Measurements from ENCODE around the gene SLC25A19. TPM values are rescaled to one million over a fixed set of nuclear protein-coding genes. Genes with fewer than 3 reads are reported as not detected.
"Not testable (repeated sequence)": the region's sequence is repeated elsewhere in the genome, so short reads cannot be mapped to it uniquely, and the experiment has no call there.

The SLC25A19 gene
- total RNA-seq, 4 donors from 2014 or later = 6.1 to 18.7 (median 14.4) TPM

DNA sequence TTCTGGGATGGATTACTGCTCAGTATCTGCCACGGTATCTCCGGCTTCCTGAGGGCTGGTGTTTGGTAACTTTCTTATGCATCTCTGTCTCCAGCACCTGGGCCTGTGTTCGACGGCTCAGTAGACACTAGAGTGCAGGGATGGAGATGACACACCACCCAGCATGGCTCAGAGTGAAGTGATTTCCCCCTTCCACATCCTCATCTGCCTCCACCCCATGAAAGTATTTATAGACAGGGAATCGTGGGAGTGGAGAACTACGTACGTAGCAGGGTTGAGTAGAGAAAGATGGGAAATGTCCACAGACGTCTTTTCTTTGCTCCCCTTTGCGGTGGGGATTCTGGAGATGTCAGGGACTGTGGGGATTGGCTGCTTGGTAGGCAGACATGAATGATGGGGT, 11.8 kb upstream of the SLC25A19 start:
- no peak for ATAC-seq

GRCh38 chr17:75300280-75300679, 11.0 kb upstream of the SLC25A19 start:
- no peak overlapping the region for H3K4me3 ChIP-seq
- in situ Hi-C loops (cut with MboI; ENCODE audit: low sequenced_read_pairs in 4 of 4) (loop anchor here in 3 of 4 donors (25.0 kb wide), 1 partner anchor 237 kb away; the partner anchor contains the start of gene LLGL2 (in 3 of the 3)), intact Hi-C loops (cut with DNase I; ENCODE audit: low total_unique reads) (no loop called here)
- no peak for ATAC-seq
- no peaks in the 10 kb centered on the region for H3K4me1 ChIP-seq
- TF ChIP-seq CTCF (IDR thresholded peaks at IDR 0.05 in 4 of 5, conservative IDR thresholded peaks at IDR 0.05 in 1 of 5) = no peak
- TF ChIP-seq POLR2A (IDR thresholded peaks at IDR 0.05) = no peak
- no peak overlapping the region for H3K27ac ChIP-seq
- no peaks in the 10 kb centered on the region for H3K9me3 ChIP-seq
- DNase-seq = no peak
- no peaks in the 10 kb centered on the region for H3K27me3 ChIP-seq
- no peaks in the 10 kb centered on the region for H3K36me3 ChIP-seq

More for the DNA sequence above, 11.8 kb upstream of the SLC25A19 start:
- no peak overlapping the region for H3K27ac ChIP-seq
- no peaks in the 10 kb centered on the region for H3K4me1 ChIP-seq
- no peak overlapping the region for H3K4me3 ChIP-seq
- in situ Hi-C loops (cut with MboI; ENCODE audit: low sequenced_read_pairs in 4 of 4) = loop anchor here in 3 of 4 donors (25.0 kb wide), 1 partner anchor 236 kb away; the partner anchor contains the start of gene LLGL2 (in 3 of the 3)
- H3K9me3 ChIP-seq = no peaks in the 10 kb centered on the region
- TF ChIP-seq CTCF (IDR thresholded peaks at IDR 0.05 in 4 of 5, conservative IDR thresholded peaks at IDR 0.05 in 1 of 5) (no peak), POLR2A (IDR thresholded peaks at IDR 0.05) (no peak)
- no peaks in the 10 kb centered on the region for H3K36me3 ChIP-seq
- H3K27me3 ChIP-seq = no peaks in the 10 kb centered on the region
- intact Hi-C loops (cut with DNase I; ENCODE audit: low total_unique reads) = no loop called here
- DNase-seq = no peak

DNA sequence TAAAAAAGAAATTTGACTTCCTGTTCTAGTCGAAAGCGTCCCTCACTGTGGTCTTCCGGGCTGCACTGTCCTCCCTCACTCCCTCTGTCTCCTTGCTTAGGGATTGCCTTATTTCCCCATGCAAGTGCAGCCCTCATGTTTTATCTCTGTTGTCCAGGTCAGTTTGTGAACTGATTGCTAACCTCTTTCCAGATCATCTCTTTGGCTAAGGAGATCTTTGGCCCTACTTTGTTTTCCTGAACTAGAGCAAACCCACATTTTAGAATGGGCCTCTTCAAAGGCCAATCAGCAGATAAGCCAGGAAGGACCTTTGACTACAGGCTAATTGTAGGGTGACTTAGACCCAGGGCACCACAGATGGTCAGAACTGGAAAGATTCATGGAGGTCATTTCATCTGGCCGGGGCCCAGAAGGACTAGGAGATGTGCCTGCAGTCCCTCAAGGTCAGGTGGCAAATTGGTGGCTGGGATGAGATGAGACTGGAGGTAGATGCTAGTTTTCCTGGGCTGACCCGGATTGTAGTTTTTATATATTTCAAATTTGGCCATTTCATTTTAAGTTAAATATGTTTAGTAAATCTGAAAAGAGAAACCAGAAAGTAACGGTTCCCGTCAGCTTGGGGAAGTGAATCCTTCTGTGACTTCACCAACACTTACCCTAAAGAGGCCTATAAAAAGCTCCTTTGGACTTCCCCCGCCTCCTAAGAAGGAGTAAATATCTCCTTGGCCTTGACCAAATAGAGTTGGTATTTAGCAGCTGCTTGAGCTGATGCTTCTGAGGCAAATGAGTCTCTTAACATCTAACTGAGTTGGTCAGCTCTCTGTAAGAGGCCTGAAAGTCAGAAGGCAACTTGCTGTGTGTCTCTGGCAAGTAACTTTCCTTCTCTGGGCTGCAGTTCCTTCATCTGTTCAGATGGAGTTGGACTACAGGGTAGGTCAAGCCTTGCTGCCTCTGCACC, 6.2 kb upstream of the SLC25A19 start:
- Histone ChIP-seq H3K9me3 (no peaks in the 10 kb centered on the region), H3K4me3 (no peak overlapping the region), H3K4me1 (no peaks in the 10 kb centered on the region), H3K27me3 (no peaks in the 10 kb centered on the region), H3K27ac (peak overlapping the region in 2 of 4 donors; percentile 3 to 41), H3K36me3 (no peaks in the 10 kb centered on the region)
- DNase-seq (no peak), ATAC-seq (no peak)
- no peak for TF ChIP-seq CTCF (IDR thresholded peaks at IDR 0.05 in 4 of 5, conservative IDR thresholded peaks at IDR 0.05 in 1 of 5)
- no peak for TF ChIP-seq POLR2A (IDR thresholded peaks at IDR 0.05)
- intact Hi-C loops (cut with DNase I; ENCODE audit: low total_unique reads) (loop anchor here (10.0 kb wide), 1 partner anchor 219 kb away; the partner anchor contains the start of genes CASKIN2 and TSEN54), in situ Hi-C loops (cut with MboI; ENCODE audit: low sequenced_read_pairs in 4 of 4) (no loop called here)

DNA sequence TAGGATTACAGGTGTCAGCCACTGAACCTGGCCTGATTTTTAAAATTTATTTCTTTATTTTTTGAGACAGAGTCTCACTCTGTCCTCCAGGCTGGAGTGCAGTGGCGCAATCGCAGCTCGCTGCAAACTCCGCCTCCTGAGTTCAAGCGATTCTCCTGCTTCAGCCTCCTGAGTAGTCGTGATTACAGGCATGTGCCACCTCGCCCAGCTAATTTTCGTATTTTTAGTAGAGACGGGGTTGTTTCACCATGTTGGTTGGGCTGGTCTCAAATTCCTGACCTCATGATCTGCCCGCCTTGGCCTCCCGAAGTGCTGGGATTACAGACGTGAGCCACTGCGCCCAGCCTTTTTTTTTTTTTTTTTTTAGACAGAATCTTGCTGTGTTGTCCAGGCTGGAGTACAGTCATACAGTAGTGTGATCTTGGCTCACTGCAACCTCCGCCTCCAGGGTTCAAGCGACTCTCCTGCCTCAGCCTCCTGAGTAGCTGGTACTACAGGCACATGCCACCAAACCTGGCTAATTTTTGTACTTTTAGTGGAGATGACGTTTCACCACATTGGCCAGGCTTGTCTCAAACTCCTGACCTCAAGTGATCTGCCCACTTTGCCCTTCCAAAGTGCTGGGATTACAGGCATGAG, 3.7 kb upstream of the SLC25A19 start:
- DNase-seq; H3K9me3 ChIP-seq; H3K27me3 ChIP-seq; ATAC-seq; in situ Hi-C loops (cut with MboI; ENCODE audit: low sequenced_read_pairs in 4 of 4); H3K27ac ChIP-seq; H3K36me3 ChIP-seq; H3K4me1 ChIP-seq; H3K4me3 ChIP-seq: not testable (repeated sequence)
- intact Hi-C loops (cut with DNase I; ENCODE audit: low total_unique reads) = loop anchor here (10.0 kb wide), 1 partner anchor 222 kb away; the partner anchor contains the start of genes CASKIN2 and TSEN54
